MM.1S (cell line): ENCODE data around the gene PARD3.

Experiments used
- CTCF ChIP-seq: fragments of 300-600 bp; sonication (generic); IDR thresholded peaks from 2 replicates; pipeline ENCODE4 v1.5.1; 2016; ENCODE audit warnings: antibody characterized with exemption, low read length, mixed read lengths
- EZH2 ChIP-seq: fragments of 300-600 bp; sonication (generic); optimal IDR thresholded peaks from 2 replicates; pipeline ENCODE3; 2017; ENCODE audit warnings: low read depth, mild to moderate bottlenecking, antibody characterized with exemption, low read length, mixed read lengths
- EZH2phosphoT487 ChIP-seq: fragments of 300-600 bp; sonication (generic); IDR thresholded peaks from 2 replicates; pipeline ENCODE4 v1.6.1; 2018; ENCODE audit warnings: antibody characterized with exemption, low read length

- TF ChIP-seq CTCF (no peak), EZH2phosphoT487 (no peak), EZH2 (no peak)
These were observed 454.1 kb downstream of the PARD3 start for GRCh38 chr10:34360984-34361383.
